ENCODE results near the gene ADARB1.

The ADARB1 gene

GRCh38 chr21:45236481-45236880, 162.1 kb downstream of the ADARB1 start:
- DNase-seq, result no peak

GRCh38 chr21:45237401-45237800, 163.0 kb downstream of the ADARB1 start:
- no peak for DNase-seq

- no peak for DNase-seq
Observed at GRCh38 chr21:45241357-45241756, 167.0 kb downstream of the ADARB1 start.

GRCh38 chr21:45243603-45244002, 169.2 kb downstream of the ADARB1 start:
- DNase-seq, result no peak

GRCh38 chr21:45244799-45245340, 170.5 kb downstream of the ADARB1 start:
- DNase-seq, result no peak

- DNase-seq, result no peak
Observed at GRCh38 chr21:45246386-45247320, 172.3 kb downstream of the ADARB1 start.

- DNase-seq, result no peak
Observed at GRCh38 chr21:45248301-45248892, 174.0 kb downstream of the ADARB1 start.

GRCh38 chr21:45248893-45249381, 174.6 kb downstream of the ADARB1 start:
- DNase-seq, result peak; percentile 68

- DNase-seq, result no peak
Observed at GRCh38 chr21:45249626-45250025, 175.2 kb downstream of the ADARB1 start.

GRCh38 chr21:45250272-45250671, 175.9 kb downstream of the ADARB1 start:
- DNase-seq, result no peak

GRCh38 chr21:45250914-45251634, 176.7 kb downstream of the ADARB1 start:
- DNase-seq, result no peak

- no peak for DNase-seq
Observed at GRCh38 chr21:45251635-45252447, 177.5 kb downstream of the ADARB1 start.

GRCh38 chr21:45252448-45252925, 178.1 kb downstream of the ADARB1 start:
- no peak for DNase-seq

- no peak for DNase-seq
Observed at GRCh38 chr21:45253180-45253579, 178.8 kb downstream of the ADARB1 start.

GRCh38 chr21:45253633-45254459, 179.5 kb downstream of the ADARB1 start:
- no peak for DNase-seq

GRCh38 chr21:45254460-45254930, 180.1 kb downstream of the ADARB1 start:
- DNase-seq, result no peak

- no peak for DNase-seq
Observed at GRCh38 chr21:45255381-45256020, 181.1 kb downstream of the ADARB1 start.

GRCh38 chr21:45256021-45256911, 181.9 kb downstream of the ADARB1 start:
- DNase-seq, result no peak

- DNase-seq, result no peak
Observed at GRCh38 chr21:45256912-45257672, 182.7 kb downstream of the ADARB1 start.

Measured in DMS79 treated with DMSO at 0.1 percent for 48 hours (cell line).